Measurements from ENCODE around the gene HCFC2. TPM values are rescaled to one million over a fixed set of nuclear protein-coding genes. Genes with fewer than 3 reads are reported as not detected.

The HCFC2 gene
- total and polyA plus RNA-seq, 4 donors: 5.8 to 17.4 (median 9.9) TPM

DNA sequence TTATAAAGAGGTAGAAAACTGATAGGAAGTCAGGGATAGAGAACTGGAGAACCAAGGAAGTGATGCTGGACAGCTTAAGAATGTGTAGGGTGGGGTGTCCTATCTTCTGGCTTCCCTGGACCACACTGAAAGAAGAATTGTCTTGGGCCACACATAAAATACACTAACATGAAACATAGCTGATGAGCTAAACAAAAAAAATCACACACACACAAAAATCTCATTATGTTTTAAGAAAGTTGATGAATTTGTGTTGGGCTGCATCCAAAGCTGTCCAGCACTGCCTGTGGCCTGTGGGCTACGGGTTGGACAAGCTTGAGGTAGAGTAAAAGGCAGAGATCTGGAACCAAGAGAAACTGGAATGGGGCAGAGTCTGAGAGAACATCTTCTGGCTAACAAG, 21.8 kb upstream of the HCFC2 start:
- TF ChIP-seq RXRA (IDR thresholded peaks at IDR 0.05) (no peak), SP1 (IDR thresholded peaks at IDR 0.05) (no peak), YY1 (IDR thresholded peaks at IDR 0.05) (no peak), REST (IDR thresholded peaks at IDR 0.05) (no peak), NR2F2 (IDR thresholded peaks at IDR 0.05) (no peak), FOXA1 (IDR thresholded peaks at IDR 0.05) (no peak), JUND (IDR thresholded peaks at IDR 0.05) (no peak), EGR1 (IDR thresholded peaks at IDR 0.05; ENCODE audit: low read depth in 2 of 2) (no peak), RAD21 (IDR thresholded peaks at IDR 0.05) (no peak), HNF4G (IDR thresholded peaks at IDR 0.05) (no peak), ZBTB33 (IDR thresholded peaks at IDR 0.05) (no peak), TAF1 (conservative IDR thresholded peaks at IDR 0.05) (no peak)
- TF ChIP-seq, protein P1, sequence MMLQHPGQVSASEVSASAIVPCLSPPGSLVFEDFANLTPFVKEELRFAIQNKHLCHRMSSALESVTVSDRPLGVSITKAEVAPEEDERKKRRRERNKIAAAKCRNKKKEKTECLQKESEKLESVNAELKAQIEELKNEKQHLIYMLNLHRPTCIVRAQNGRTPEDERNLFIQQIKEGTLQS (IDR thresholded peaks at IDR 0.05): no peak
- TF ChIP-seq, protein P2, sequence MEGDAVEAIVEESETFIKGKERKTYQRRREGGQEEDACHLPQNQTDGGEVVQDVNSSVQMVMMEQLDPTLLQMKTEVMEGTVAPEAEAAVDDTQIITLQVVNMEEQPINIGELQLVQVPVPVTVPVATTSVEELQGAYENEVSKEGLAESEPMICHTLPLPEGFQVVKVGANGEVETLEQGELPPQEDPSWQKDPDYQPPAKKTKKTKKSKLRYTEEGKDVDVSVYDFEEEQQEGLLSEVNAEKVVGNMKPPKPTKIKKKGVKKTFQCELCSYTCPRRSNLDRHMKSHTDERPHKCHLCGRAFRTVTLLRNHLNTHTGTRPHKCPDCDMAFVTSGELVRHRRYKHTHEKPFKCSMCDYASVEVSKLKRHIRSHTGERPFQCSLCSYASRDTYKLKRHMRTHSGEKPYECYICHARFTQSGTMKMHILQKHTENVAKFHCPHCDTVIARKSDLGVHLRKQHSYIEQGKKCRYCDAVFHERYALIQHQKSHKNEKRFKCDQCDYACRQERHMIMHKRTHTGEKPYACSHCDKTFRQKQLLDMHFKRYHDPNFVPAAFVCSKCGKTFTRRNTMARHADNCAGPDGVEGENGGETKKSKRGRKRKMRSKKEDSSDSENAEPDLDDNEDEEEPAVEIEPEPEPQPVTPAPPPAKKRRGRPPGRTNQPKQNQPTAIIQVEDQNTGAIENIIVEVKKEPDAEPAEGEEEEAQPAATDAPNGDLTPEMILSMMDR (IDR thresholded peaks at IDR 0.05; ENCODE audit: low read depth, low read length, missing input control): no peak
- TF ChIP-seq, protein P3, sequence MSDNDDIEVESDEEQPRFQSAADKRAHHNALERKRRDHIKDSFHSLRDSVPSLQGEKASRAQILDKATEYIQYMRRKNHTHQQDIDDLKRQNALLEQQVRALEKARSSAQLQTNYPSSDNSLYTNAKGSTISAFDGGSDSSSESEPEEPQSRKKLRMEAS (IDR thresholded peaks at IDR 0.05): no peak
- H3K4me3 ChIP-seq (ENCODE audit: low read depth in 1 of 3, low read length in 3 of 3): no peak overlapping the region
- H3K27me3 ChIP-seq (ENCODE audit: control insufficient read depth in 4 of 4, insufficient read depth in 4 of 4, low read length in 3 of 4): no peaks in the 10 kb centered on the region
- H3K9me3 ChIP-seq (ENCODE audit: control insufficient read depth in 4 of 4, low read length in 3 of 4): no peaks in the 10 kb centered on the region
- 82% methylated on average over 1 of the region's 1 CpG for WGBS
- H3K36me3 ChIP-seq (ENCODE audit: control insufficient read depth in 4 of 4, insufficient read depth in 3 of 4, low read depth in 1 of 4, low read length in 3 of 4): no peaks in the 10 kb centered on the region
- DNase-seq (ENCODE audit: low spot score): no peak
- H3K27ac ChIP-seq (ENCODE audit: low read depth in 1 of 2, low read length in 2 of 2): no peak overlapping the region
- no peaks in the 10 kb centered on the region for H3K4me1 ChIP-seq (ENCODE audit: control insufficient read depth in 4 of 4, insufficient read depth in 4 of 4, low read length in 3 of 4)
- H3K9ac ChIP-seq (ENCODE audit: low read depth in 1 of 2, low read length in 2 of 2): no peak overlapping the region

GRCh38 chr12:104044158-104044557, 20.2 kb upstream of the HCFC2 start:
- 89% methylated on average over 3 of the region's 3 CpGs for WGBS
- H3K27me3 ChIP-seq (ENCODE audit: control insufficient read depth in 4 of 4, insufficient read depth in 4 of 4, low read length in 3 of 4): peaks cover 0 to 4% (median 0%) of the 10 kb centered on the region in 4 donors
- H3K27ac ChIP-seq (ENCODE audit: low read depth in 1 of 2, low read length in 2 of 2): no peak overlapping the region
- H3K4me1 ChIP-seq (ENCODE audit: control insufficient read depth in 4 of 4, insufficient read depth in 4 of 4, low read length in 3 of 4): no peaks in the 10 kb centered on the region
- no peaks in the 10 kb centered on the region for H3K9me3 ChIP-seq (ENCODE audit: control insufficient read depth in 4 of 4, low read length in 3 of 4)
- H3K4me3 ChIP-seq (ENCODE audit: low read depth in 1 of 3, low read length in 3 of 3): no peak overlapping the region
- H3K36me3 ChIP-seq (ENCODE audit: control insufficient read depth in 4 of 4, insufficient read depth in 3 of 4, low read depth in 1 of 4, low read length in 3 of 4): no peaks in the 10 kb centered on the region
- DNase-seq (ENCODE audit: low spot score): no peak
- no peak overlapping the region for H3K9ac ChIP-seq (ENCODE audit: low read depth in 1 of 2, low read length in 2 of 2)
- TF ChIP-seq RXRA (IDR thresholded peaks at IDR 0.05) (no peak), NR2F2 (IDR thresholded peaks at IDR 0.05) (no peak), HNF4A (conservative IDR thresholded peaks at IDR 0.05) (no peak), HNF4G (IDR thresholded peaks at IDR 0.05) (no peak), EGR1 (IDR thresholded peaks at IDR 0.05; ENCODE audit: low read depth in 2 of 2) (no peak), ZBTB33 (IDR thresholded peaks at IDR 0.05) (no peak), YY1 (IDR thresholded peaks at IDR 0.05) (no peak), FOXA2 (IDR thresholded peaks at IDR 0.05) (no peak), GABPA (IDR thresholded peaks at IDR 0.05 in 1 of 2, conservative IDR thresholded peaks at IDR 0.05 in 1 of 2) (no peak), FOXA1 (IDR thresholded peaks at IDR 0.05) (no peak), JUND (IDR thresholded peaks at IDR 0.05) (no peak)
- TF ChIP-seq, protein P1 (IDR thresholded peaks at IDR 0.05): no peak
- TF ChIP-seq, protein P3 (IDR thresholded peaks at IDR 0.05): no peak
- TF ChIP-seq, protein P2 (IDR thresholded peaks at IDR 0.05; ENCODE audit: low read depth, low read length, missing input control): no peak

Measured in liver (tissue), 9 donors.